Upper lobe of left lung (tissue), 6 donors: ENCODE data around the gene COL17A1. TPM values are rescaled to one million over a fixed set of nuclear protein-coding genes. Genes with fewer than 3 reads are reported as not detected.

ENCODE experiments used
- ATAC-seq, 2 donors: fragments of 200-7000 bp; cut with Tn5 transposase; one replicate each; pipeline ENCODE4 v1.9.1; 2022; ENCODE audit warnings: mild to moderate bottlenecking in 2 of 2, moderate library complexity in 2 of 2; ENCODE audit not compliant: low FRiP score in 2 of 2
- DNase-seq, 2 donors: peaks; one replicate each; pipeline ENCODE4 v3.0.0-alpha.2; 2019 to 2020
- H3K27ac ChIP-seq, 4 donors: fragments of 200-600 bp; sonication (generic); one replicate each; pipeline ENCODE4 v1.5.1; 2016 to 2019
- H3K27me3 ChIP-seq, 4 donors: fragments of 200-600 bp; sonication (generic); one replicate each; pipeline ENCODE4 v1.5.1; 2017 to 2019
- H3K36me3 ChIP-seq, 4 donors: fragments of 200-600 bp; sonication (generic); one replicate each; pipeline ENCODE4 v1.5.1; 2016 to 2019
- H3K4me1 ChIP-seq, 4 donors: fragments of 200-600 bp; sonication (generic); one replicate each; pipeline ENCODE4 v1.5.1; 2018 to 2019
- H3K4me3 ChIP-seq, 4 donors: fragments of 200-600 bp; sonication (generic); one replicate each; pipeline ENCODE4 v1.5.1; 2017 to 2019; ENCODE audit warnings: mild to moderate bottlenecking in 2 of 4, moderate library complexity in 1 of 4
- H3K9me3 ChIP-seq, 4 donors: fragments of 200-600 bp; sonication (generic); one replicate each; pipeline ENCODE4 v1.5.1; 2018 to 2019
- CTCF ChIP-seq, 6 experiments: fragments of 450-650 bp in 4 of 6; fragments of 200-600 bp in 2 of 6; sonication (generic) in 2 of 6; IDR thresholded peaks; one replicate each; pipeline ENCODE4 v1.5.1; 2016 to 2019; ENCODE audit warnings: antibody characterized with exemption in 6 of 6
- EP300 ChIP-seq, 4 donors: sonication (generic); formaldehyde crosslinking; IDR thresholded peaks; one replicate each; pipeline ENCODE4 v1.5.1; 2017; ENCODE audit warnings: antibody characterized with exemption in 4 of 4, control low read depth in 2 of 4
- POLR2A ChIP-seq, 4 donors: fragments of 450-650 bp; IDR thresholded peaks; one replicate each; pipeline ENCODE4 v1.5.1; 2016 to 2017; ENCODE audit warnings: antibody characterized with exemption in 4 of 4, mild to moderate bottlenecking in 2 of 4
- POLR2AphosphoS5 ChIP-seq, 2 donors: sonication (generic); formaldehyde crosslinking; IDR thresholded peaks; one replicate each; pipeline ENCODE4 v1.5.1; 2017; ENCODE audit warnings: antibody characterized with exemption in 2 of 2
- WGBS, 2 donors: methylation state at CpG; one replicate each; pipeline ENCODE4 v1.1.5; 2017 to 2018; 5-methylcytosine and 5-hydroxymethylcytosine counted together
- total RNA-seq, 6 donors: library from RNA; depleted of rRNA in 4 of 6; stranded (reverse); fragments of >200 nt in 4 of 6; gene quantifications; one replicate each; pipeline versions ENCODE4 v1.1.0 to v1.2.1, GENCODE V29; 2016 to 2021
- donor health status: DM: no; HTN: no; CAD: no; lungs with moderate emphysema.
- donor health status: DM: no; HTN: yes; CAD: no; lungs with severe emphysema.

Gene COL17A1
- total RNA-seq, 6 donors from 2014 or later = 1.0 to 2.0 (median 1.6) TPM

- Histone ChIP-seq H3K4me1 (no peaks in the 10 kb centered on the region), H3K27me3 (no peaks in the 10 kb centered on the region), H3K9me3 (no peaks in the 10 kb centered on the region), H3K4me3 (no peak overlapping the region), H3K36me3 (peaks cover 0 to 23% (median 7%) of the 10 kb centered on the region in 4 donors), H3K27ac (no peak overlapping the region)
- WGBS, 2 donors = 73 to 78% methylated on average over 8 to 20 of the region's 21 CpGs
- TF ChIP-seq POLR2A (IDR thresholded peaks at IDR 0.05) (no peak), POLR2AphosphoS5 (IDR thresholded peaks at IDR 0.05) (no peak), CTCF (IDR thresholded peaks at IDR 0.05) (no peak), EP300 (IDR thresholded peaks at IDR 0.05) (no peak)
- ATAC-seq = no peak
- DNase-seq = peak in 1 of 2 donors; percentile 55
Measured at GRCh38 chr10:104036518-104037260, 49.0 kb downstream of the COL17A1 start.

GRCh38 chr10:104036069-104036384 lies 49.7 kb downstream of the COL17A1 start:
- ATAC-seq (peak; percentile 18 to 31), DNase-seq (no peak)
- Histone ChIP-seq H3K36me3 (peaks cover 0 to 27% (median 7%) of the 10 kb centered on the region in 4 donors), H3K9me3 (no peaks in the 10 kb centered on the region), H3K27ac (no peak overlapping the region), H3K4me1 (no peaks in the 10 kb centered on the region), H3K4me3 (no peak overlapping the region), H3K27me3 (no peaks in the 10 kb centered on the region)
- TF ChIP-seq POLR2AphosphoS5 (IDR thresholded peaks at IDR 0.05) (no peak), EP300 (IDR thresholded peaks at IDR 0.05) (no peak), CTCF (IDR thresholded peaks at IDR 0.05) (no peak), POLR2A (IDR thresholded peaks at IDR 0.05) (no peak)
- 67 to 80% methylated on average over 3 of the region's 3 CpGs for WGBS, 2 donors

- Histone ChIP-seq H3K27me3 (no peaks in the 10 kb centered on the region), H3K27ac (no peak overlapping the region), H3K4me3 (no peak overlapping the region), H3K9me3 (no peaks in the 10 kb centered on the region), H3K36me3 (peaks cover 0 to 30% (median 7%) of the 10 kb centered on the region in 4 donors), H3K4me1 (no peaks in the 10 kb centered on the region)
- DNase-seq = no peak
- 80 to 84% methylated on average over 15 to 18 of the region's 18 CpGs for WGBS, 2 donors
- ATAC-seq = peak in 1 of 2 donors; percentile 13
- no peak for TF ChIP-seq POLR2A (IDR thresholded peaks at IDR 0.05)
- no peak for TF ChIP-seq CTCF (IDR thresholded peaks at IDR 0.05)
- TF ChIP-seq POLR2AphosphoS5 (IDR thresholded peaks at IDR 0.05) = no peak
- no peak for TF ChIP-seq EP300 (IDR thresholded peaks at IDR 0.05)
Measured at GRCh38 chr10:104035194-104036068, 50.2 kb downstream of the COL17A1 start.

GRCh38 chr10:104034401-104035193 lies 51.1 kb downstream of the COL17A1 start:
- Histone ChIP-seq H3K4me1 (no peaks in the 10 kb centered on the region), H3K9me3 (no peaks in the 10 kb centered on the region), H3K27ac (no peak overlapping the region), H3K36me3 (peaks cover 0 to 38% (median 7%) of the 10 kb centered on the region in 4 donors), H3K27me3 (no peaks in the 10 kb centered on the region), H3K4me3 (no peak overlapping the region)
- no peak for TF ChIP-seq POLR2AphosphoS5 (IDR thresholded peaks at IDR 0.05)
- TF ChIP-seq EP300 (IDR thresholded peaks at IDR 0.05) = no peak
- TF ChIP-seq CTCF (IDR thresholded peaks at IDR 0.05) = no peak
- TF ChIP-seq POLR2A (IDR thresholded peaks at IDR 0.05) = no peak
- peak in 1 of 2 donors; percentile 13 for ATAC-seq
- 70 to 76% methylated on average over 16 to 23 of the region's 23 CpGs for WGBS, 2 donors
- peak in 1 of 2 donors; percentile 58 for DNase-seq
